MG63 (cell line): ENCODE measurements around the gene MUC5AC. TPM values are rescaled to one million over a fixed set of nuclear protein-coding genes. Genes with fewer than 3 reads are reported as not detected.
"Not testable (repeated sequence)": the region's sequence is repeated elsewhere in the genome, so short reads cannot be mapped to it uniquely, and the experiment has no call there.

ENCODE experiments used
- DNase-seq: peaks from one replicate; pipeline ENCODE4 v3.0.0-alpha.2; 2020
- H3K27me3 ChIP-seq: fragments of 250-450 bp; sonication (Bioruptor Pico); 2 replicates; pipeline ENCODE4 v1.5.1; 2020; ENCODE audit warnings: mild to moderate bottlenecking, moderate library complexity
- H3K36me3 ChIP-seq: fragments of 250-450 bp; sonication (Bioruptor Pico); 2 replicates; pipeline ENCODE4 v1.5.1; 2020; ENCODE audit warnings: mild to moderate bottlenecking, moderate library complexity
- H3K4me3 ChIP-seq: fragments of 250-450 bp; sonication (Bioruptor Pico); 2 replicates; pipeline ENCODE4 v1.5.1; 2020; ENCODE audit warnings: mild to moderate bottlenecking, moderate library complexity
- H3K9me3 ChIP-seq: fragments of 250-450 bp; sonication (Bioruptor Pico); 2 replicates; pipeline ENCODE4 v1.5.1; 2020; ENCODE audit warnings: mild to moderate bottlenecking, moderate library complexity
- total RNA-seq: library from RNA; depleted of rRNA; stranded (reverse); fragments of >200 nt; shearing (Covaris generic); gene quantifications from 2 replicates; pipeline ENCODE4 v1.2.3, GENCODE V29; 2014; ENCODE audit warnings: low replicate concordance

The MUC5AC gene
- total RNA-seq, 1 experiment from 2014 or later: not detected

DNA sequence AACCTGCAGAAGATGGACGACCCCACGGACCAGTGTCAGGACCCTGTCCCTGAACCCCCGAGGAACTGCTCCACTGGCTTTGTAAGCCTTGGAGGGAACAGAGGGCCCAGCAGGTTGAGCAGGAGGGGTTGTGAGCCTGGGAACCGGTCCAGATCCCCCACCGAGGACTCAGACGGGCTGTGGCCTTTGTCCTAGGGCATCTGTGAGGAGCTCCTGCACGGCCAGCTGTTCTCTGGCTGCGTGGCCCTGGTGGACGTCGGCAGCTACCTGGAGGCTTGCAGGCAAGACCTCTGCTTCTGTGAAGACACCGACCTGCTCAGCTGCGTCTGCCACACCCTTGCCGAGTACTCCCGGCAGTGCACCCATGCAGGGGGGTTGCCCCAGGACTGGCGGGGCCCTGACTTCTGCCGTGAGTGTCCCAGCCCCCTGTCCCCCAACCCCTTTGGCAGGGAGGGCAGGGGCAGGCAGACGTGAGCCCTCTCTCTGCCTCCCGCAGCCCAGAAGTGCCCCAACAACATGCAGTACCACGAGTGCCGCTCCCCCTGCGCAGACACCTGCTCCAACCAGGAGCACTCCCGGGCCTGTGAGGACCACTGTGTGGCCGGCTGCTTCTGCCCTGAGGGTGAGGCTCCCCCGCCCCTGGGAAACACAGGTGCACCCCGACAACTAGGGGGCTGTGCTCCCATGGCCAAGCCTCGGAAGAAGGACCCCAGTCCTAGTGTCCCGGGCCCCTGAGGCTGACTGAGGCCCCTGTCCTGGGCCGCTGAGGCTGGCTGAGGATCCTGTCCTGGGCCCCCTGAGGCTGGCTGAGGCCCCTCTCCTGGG lies 6.4 kb downstream of the MUC5AC start:
- H3K36me3 ChIP-seq: no peaks in the 10 kb centered on the region
- no peak overlapping the region for H3K4me3 ChIP-seq
- no peaks in the 10 kb centered on the region for H3K9me3 ChIP-seq
- no peaks in the 10 kb centered on the region for H3K27me3 ChIP-seq
- no peak for DNase-seq

GRCh38 chr11:1164779-1165255 lies 7.1 kb downstream of the MUC5AC start:
- not testable (repeated sequence) for H3K27me3 ChIP-seq, H3K36me3 ChIP-seq, DNase-seq, H3K4me3 ChIP-seq, H3K9me3 ChIP-seq

- Histone ChIP-seq H3K9me3 (no peaks in the 10 kb centered on the region), H3K27me3 (no peaks in the 10 kb centered on the region), H3K4me3 (no peak overlapping the region), H3K36me3 (no peaks in the 10 kb centered on the region)
- no peak for DNase-seq
These were observed 7.7 kb downstream of the MUC5AC start for GRCh38 chr11:1165256-1166041.

GRCh38 chr11:1167256-1167655 lies 9.5 kb downstream of the MUC5AC start:
- no peak for DNase-seq
- Histone ChIP-seq H3K4me3 (no peak overlapping the region), H3K9me3 (no peaks in the 10 kb centered on the region), H3K27me3 (no peaks in the 10 kb centered on the region), H3K36me3 (no peaks in the 10 kb centered on the region)

DNA sequence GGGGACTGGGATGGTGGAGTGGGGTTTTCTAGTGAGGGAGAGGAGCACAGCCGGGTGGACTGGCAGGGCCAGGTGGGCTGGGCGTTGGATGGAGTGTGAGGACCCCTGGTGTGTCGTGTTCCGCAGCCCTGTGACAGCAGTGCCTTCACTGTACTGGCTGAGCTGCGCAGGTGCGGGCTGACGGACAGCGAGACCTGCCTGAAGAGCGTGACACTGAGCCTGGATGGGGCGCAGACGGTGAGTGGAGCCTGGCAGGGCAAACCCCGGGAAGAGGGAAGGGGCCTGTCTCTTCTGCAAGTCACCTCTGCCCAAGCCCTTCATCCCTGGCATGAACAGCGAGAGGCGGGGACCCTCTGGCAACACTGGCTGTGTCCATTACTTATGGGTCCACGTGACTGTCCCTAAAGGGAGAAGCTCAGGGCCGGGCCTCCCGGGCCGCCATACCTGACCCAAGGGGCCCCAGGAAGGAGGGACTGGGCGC lies 10.0 kb downstream of the MUC5AC start:
- Histone ChIP-seq H3K27me3 (no peaks in the 10 kb centered on the region), H3K36me3 (no peaks in the 10 kb centered on the region), H3K4me3 (no peak overlapping the region), H3K9me3 (no peaks in the 10 kb centered on the region)
- DNase-seq: no peak

DNA sequence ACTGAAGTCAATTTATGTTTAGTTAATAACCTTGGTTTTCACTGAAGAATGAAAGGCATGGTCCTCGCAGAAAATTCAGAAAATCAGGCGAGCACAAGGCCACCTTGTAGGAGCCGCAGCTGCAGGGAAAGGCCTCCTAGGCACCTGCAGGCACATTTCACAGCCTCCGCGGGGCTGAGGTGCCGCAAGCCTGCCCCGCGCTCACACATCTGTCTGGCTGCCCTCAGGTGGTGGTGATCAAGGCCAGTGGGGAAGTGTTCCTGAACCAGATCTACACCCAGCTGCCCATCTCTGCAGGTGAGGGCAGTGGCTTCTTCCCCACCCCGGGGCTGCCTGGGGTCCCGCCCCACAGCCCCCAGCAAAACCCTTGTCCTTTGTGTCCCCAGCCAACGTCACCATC lies 10.5 kb downstream of the MUC5AC start:
- no peaks in the 10 kb centered on the region for H3K27me3 ChIP-seq
- DNase-seq: no peak
- no peaks in the 10 kb centered on the region for H3K9me3 ChIP-seq
- H3K36me3 ChIP-seq: no peaks in the 10 kb centered on the region
- H3K4me3 ChIP-seq: no peak overlapping the region

DNA sequence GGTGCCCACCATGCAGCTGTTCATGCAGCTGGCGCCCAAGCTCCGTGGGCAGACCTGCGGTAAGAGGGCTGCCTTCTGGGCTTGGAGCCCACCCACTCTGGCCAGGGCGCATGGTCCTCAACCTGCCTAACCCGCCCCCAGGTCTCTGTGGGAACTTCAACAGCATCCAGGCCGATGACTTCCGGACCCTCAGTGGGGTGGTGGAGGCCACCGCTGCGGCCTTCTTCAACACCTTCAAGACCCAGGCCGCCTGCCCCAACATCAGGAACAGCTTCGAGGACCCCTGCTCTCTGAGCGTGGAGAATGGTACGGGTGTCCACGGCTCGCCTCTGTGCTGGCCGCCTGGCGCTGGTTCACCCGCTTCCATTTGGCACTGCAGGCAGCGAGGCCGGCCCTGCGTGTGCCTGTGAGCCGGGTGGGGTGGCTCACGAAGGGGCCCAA lies 11.0 kb downstream of the MUC5AC start:
- no peaks in the 10 kb centered on the region for H3K9me3 ChIP-seq
- no peak for DNase-seq
- no peak overlapping the region for H3K4me3 ChIP-seq
- no peaks in the 10 kb centered on the region for H3K36me3 ChIP-seq
- H3K27me3 ChIP-seq: no peaks in the 10 kb centered on the region

GRCh38 chr11:1171223-1171984 lies 13.7 kb downstream of the MUC5AC start:
- no peak overlapping the region for H3K4me3 ChIP-seq
- H3K36me3 ChIP-seq: no peaks in the 10 kb centered on the region
- DNase-seq: no peak
- H3K9me3 ChIP-seq: no peaks in the 10 kb centered on the region
- no peaks in the 10 kb centered on the region for H3K27me3 ChIP-seq

GRCh38 chr11:1171985-1172728 lies 14.4 kb downstream of the MUC5AC start:
- DNase-seq: no peak
- Histone ChIP-seq H3K36me3 (no peaks in the 10 kb centered on the region), H3K9me3 (no peaks in the 10 kb centered on the region), H3K4me3 (no peak overlapping the region), H3K27me3 (no peaks in the 10 kb centered on the region)

DNA sequence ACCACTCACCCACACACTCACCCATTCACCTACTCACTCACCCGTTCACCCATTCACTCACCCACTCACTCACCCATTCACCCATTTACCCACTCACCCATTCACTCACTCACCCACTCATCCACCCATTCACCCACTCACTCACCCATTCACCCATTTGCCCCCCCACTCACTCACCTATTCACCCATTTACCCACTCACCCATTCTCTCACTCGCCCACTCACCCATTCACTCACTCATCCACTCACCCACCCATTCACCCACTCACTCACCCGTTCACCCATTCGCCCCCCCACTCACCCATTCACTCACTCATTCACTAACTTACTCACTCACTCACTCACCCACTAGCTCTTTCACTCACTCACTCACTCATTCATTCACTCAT lies 15.0 kb downstream of the MUC5AC start:
- Histone ChIP-seq H3K9me3 (no peaks in the 10 kb centered on the region), H3K4me3 (no peak overlapping the region), H3K27me3 (no peaks in the 10 kb centered on the region), H3K36me3 (no peaks in the 10 kb centered on the region)
- no peak for DNase-seq

- not testable (repeated sequence) for H3K4me3 ChIP-seq, DNase-seq, H3K9me3 ChIP-seq, H3K36me3 ChIP-seq, H3K27me3 ChIP-seq
These were observed 15.6 kb downstream of the MUC5AC start for GRCh38 chr11:1173396-1173795.

DNA sequence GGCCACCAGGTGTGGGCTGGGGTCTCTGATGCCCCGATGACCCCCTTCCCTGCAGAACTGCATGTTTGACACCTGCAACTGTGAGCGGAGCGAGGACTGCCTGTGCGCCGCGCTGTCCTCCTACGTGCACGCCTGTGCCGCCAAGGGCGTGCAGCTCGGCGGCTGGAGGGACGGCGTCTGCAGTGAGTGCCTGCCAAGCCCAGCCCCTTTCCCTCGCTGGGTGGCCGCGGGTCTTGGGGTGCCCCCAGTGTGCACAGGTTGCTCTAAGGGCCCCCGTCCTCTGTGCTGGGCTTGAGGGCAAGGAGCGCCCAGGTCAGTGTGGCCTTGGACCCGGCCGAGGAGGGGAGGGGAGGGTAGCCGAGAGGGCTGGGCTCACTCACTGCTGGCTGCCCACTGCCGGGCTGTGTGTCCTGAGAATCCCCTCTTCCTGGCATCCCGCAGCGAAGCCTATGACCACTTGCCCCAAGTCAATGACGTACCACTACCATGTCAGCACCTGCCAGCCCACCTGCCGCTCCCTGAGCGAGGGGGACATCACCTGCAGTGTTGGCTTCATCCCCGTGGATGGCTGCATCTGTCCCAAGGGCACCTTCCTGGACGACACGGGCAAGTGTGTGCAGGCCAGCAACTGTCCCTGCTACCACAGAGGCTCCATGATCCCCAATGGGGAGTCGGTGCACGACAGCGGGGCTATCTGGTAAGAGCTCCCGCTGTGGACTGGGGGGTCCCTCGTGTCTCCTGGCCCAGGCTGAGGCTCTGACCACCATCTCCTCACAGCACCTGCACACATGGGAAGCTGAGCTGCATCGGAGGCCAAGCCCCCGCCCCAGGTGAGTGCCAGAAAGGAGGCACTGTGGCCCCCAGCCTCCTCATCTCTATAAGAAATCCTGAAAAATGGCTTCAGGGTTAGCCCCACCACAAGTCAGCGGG lies 17.0 kb downstream of the MUC5AC start:
- Histone ChIP-seq H3K27me3 (no peaks in the 10 kb centered on the region), H3K36me3 (no peaks in the 10 kb centered on the region), H3K9me3 (no peaks in the 10 kb centered on the region), H3K4me3 (no peak overlapping the region)
- no peak for DNase-seq

DNA sequence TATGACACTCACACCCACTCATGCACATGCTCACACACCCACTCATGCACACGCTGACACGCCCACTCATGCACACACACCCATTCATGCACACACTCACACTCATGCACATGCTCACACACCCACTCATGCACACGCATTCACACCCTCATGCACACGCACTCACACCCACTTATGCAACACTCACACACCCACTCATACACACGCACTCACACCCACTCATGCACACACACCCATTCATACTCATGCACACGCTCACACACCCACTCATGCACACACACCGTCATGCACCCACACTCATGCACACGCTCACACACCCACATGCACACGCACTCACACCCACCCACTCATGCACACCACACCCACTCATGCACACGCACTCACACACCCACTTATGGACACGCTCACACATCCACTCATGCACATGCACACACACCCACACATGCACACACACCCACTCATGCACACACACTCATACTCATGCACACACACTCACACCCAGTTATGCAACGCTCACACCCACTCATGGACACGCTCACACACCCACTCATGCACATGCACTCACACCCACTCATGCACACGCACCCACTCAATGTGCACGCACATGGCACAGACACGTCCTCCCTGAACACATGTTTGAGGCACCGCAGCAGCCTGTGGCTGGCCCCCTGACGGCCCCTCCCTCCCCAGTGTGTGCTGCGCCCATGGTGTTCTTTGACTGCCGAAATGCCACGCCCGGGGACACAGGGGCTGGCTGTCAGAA lies 17.9 kb downstream of the MUC5AC start:
- Histone ChIP-seq H3K9me3 (no peaks in the 10 kb centered on the region), H3K36me3 (no peaks in the 10 kb centered on the region), H3K27me3 (no peaks in the 10 kb centered on the region), H3K4me3 (no peak overlapping the region)
- DNase-seq: no peak

DNA sequence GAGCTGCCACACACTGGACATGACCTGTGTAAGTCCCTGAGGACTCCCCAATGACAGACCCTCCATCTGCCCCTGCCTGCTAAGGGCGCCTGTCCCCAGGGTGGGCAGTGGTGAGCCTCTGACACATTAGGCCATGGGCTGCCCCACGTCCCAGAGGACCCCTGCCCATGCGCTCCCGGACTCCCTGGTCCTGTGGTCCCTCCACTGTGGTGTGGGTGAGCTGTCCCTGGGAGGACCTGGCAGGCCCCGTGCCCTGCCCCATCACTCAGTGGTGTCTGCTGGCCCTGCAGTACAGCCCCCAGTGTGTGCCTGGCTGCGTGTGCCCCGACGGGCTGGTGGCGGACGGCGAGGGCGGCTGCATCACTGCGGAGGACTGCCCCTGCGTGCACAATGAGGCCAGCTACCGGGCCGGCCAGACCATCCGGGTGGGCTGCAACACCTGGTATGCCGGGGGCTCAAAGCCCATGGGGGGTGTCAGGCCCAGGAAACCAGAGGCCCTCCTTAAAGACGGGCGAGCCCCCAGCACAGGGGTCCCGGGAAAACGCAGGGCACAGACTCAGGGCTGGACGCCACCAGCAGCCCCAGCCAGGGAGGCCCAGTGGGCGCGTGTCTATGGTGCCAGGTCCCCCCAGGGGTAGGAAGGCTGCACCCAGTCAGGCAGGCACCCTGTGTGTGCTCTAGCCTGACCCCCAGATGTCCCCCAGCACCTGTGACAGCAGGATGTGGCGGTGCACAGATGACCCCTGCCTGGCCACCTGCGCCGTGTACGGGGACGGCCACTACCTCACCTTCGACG lies 18.7 kb downstream of the MUC5AC start:
- Histone ChIP-seq H3K4me3 (no peak overlapping the region), H3K9me3 (no peaks in the 10 kb centered on the region)

More for the DNA sequence above, 18.7 kb downstream of the MUC5AC start:
- DNase-seq: no peak
- H3K36me3 ChIP-seq: no peaks in the 10 kb centered on the region
- H3K27me3 ChIP-seq: no peaks in the 10 kb centered on the region
